Glutamatergic neuron (in vitro differentiated cells): Measurements from ENCODE around the gene DCN. TPM values are rescaled to one million over a fixed set of nuclear protein-coding genes. Genes with fewer than 3 reads are reported as not detected.
A peak's percentile ranks its signal among the peaks of the same experiment; 100 is the strongest.

Experiments used
- DNase-seq: peaks from one replicate; pipeline ENCODE4 v3.0.0; 2022
- H3K27ac Mint-ChIP-seq: one replicate; pipeline ENCODE4 v1.8.0; 2020; ENCODE audit warnings: mild to moderate bottlenecking, mixed read lengths, inconsistent platforms; ENCODE audit not compliant: unreplicated experiment
- H3K27me3 Mint-ChIP-seq: one replicate; pipeline ENCODE4 v1.8.0; 2020; ENCODE audit warnings: mild to moderate bottlenecking, moderate library complexity, mixed read lengths, inconsistent platforms; ENCODE audit not compliant: unreplicated experiment
- H3K36me3 Mint-ChIP-seq: one replicate; pipeline ENCODE4 v1.8.0; 2020; ENCODE audit warnings: mild to moderate bottlenecking, mixed read lengths, inconsistent platforms; ENCODE audit not compliant: unreplicated experiment
- H3K4me1 Mint-ChIP-seq: one replicate; pipeline ENCODE4 v1.8.0; 2020; ENCODE audit warnings: mild to moderate bottlenecking, low read depth, mixed read lengths, inconsistent platforms; ENCODE audit not compliant: unreplicated experiment
- H3K4me3 Mint-ChIP-seq: one replicate; pipeline ENCODE4 v1.8.0; 2020; ENCODE audit warnings: mild to moderate bottlenecking, mixed read lengths, inconsistent platforms; ENCODE audit not compliant: unreplicated experiment
- H3K9me3 Mint-ChIP-seq: one replicate; pipeline ENCODE4 v1.8.0; 2020; ENCODE audit warnings: mild to moderate bottlenecking, moderate library complexity, mixed read lengths, inconsistent platforms; ENCODE audit not compliant: unreplicated experiment
- CTCF ChIP-seq: fragments of 200-600 bp; sonication (generic); IDR thresholded peaks from one replicate; pipeline ENCODE4 v1.5.0; 2021; ENCODE audit not compliant: partially characterized antibody, unreplicated experiment
- total RNA-seq: library from RNA; stranded (reverse); fragmentation: NEBNext Ultra II Directional; extraction: Animal tissue kit (Norgen Biotek cat#: 25700); gene quantifications from one replicate; pipeline ENCODE4 v1.2.1, GENCODE V29; 2021; ENCODE audit not compliant: unreplicated experiment

Gene DCN
- total RNA-seq, 1 donor from 2014 or later, result not detected

GRCh38 chr12:91111366-91112325, 71.0 kb downstream of the DCN start, which contains the start of gene LUM:
Gene LUM (minus strand): TSS chr12:91111494. CDS start chr12:91108979, 2,515 bp downstream.
- H3K4me1 Mint-ChIP-seq, result peaks cover 6% of the 10 kb centered on the region
- H3K27me3 Mint-ChIP-seq, result no peaks in the 10 kb centered on the region
- TF ChIP-seq CTCF, result no peak
- H3K27ac Mint-ChIP-seq, result no peak within 1 kb of the TSS
- H3K4me3 Mint-ChIP-seq, result no peak within 1 kb of the TSS
- no peaks in the 10 kb centered on the region for H3K9me3 Mint-ChIP-seq
- no peak for DNase-seq
- no peaks in the 10 kb centered on the region for H3K36me3 Mint-ChIP-seq

- Mint-ChIP-seq H3K27ac (no peak overlapping the region), H3K36me3 (no peaks in the 10 kb centered on the region), H3K9me3 (no peaks in the 10 kb centered on the region), H3K4me3 (no peak overlapping the region), H3K27me3 (no peaks in the 10 kb centered on the region), H3K4me1 (peaks cover 6% of the 10 kb centered on the region)
- no peak for TF ChIP-seq CTCF
- DNase-seq, result no peak
Measured at GRCh38 chr12:91110311-91110924, 72.2 kb downstream of the DCN start.

GRCh38 chr12:91109581-91110310, 72.9 kb downstream of the DCN start:
- TF ChIP-seq CTCF, result no peak
- no peak overlapping the region for H3K4me3 Mint-ChIP-seq
- H3K9me3 Mint-ChIP-seq, result no peaks in the 10 kb centered on the region
- no peak overlapping the region for H3K27ac Mint-ChIP-seq
- no peaks in the 10 kb centered on the region for H3K27me3 Mint-ChIP-seq
- no peaks in the 10 kb centered on the region for H3K36me3 Mint-ChIP-seq
- DNase-seq, result no peak
- peaks cover 3% of the 10 kb centered on the region for H3K4me1 Mint-ChIP-seq

GRCh38 chr12:91109148-91109564, 73.5 kb downstream of the DCN start:
- no peaks in the 10 kb centered on the region for H3K27me3 Mint-ChIP-seq
- no peak overlapping the region for H3K27ac Mint-ChIP-seq

More at GRCh38 chr12:91109148-91109564, 73.5 kb downstream of the DCN start:
- H3K4me3 Mint-ChIP-seq, result no peak overlapping the region
- peaks cover 3% of the 10 kb centered on the region for H3K4me1 Mint-ChIP-seq
- peak; percentile 83 for DNase-seq
- H3K36me3 Mint-ChIP-seq, result no peaks in the 10 kb centered on the region
- no peaks in the 10 kb centered on the region for H3K9me3 Mint-ChIP-seq
- peak; percentile 90 for TF ChIP-seq CTCF
